ENCODE measurements around the gene IL34.

- TF ChIP-seq CTCF (IDR thresholded peaks at IDR 0.05; ENCODE audit: control extremely low read depth in 1 of 3, insufficient read depth in 1 of 3, low read depth in 1 of 3, low read length in 3 of 3) (no peak), TEAD4 (IDR thresholded peaks at IDR 0.05; ENCODE audit: low read depth, low read length) (no peak), RFX5 (IDR thresholded peaks at IDR 0.05; ENCODE audit: borderline replicate concordance, low read depth, low read length) (no peak), EP300 (IDR thresholded peaks at IDR 0.05; ENCODE audit: borderline replicate concordance in 1 of 2, low read depth in 2 of 2, low read length in 2 of 2) (no peak), SRF (IDR thresholded peaks at IDR 0.05; ENCODE audit: low read depth, low read length) (no peak), TAF1 (IDR thresholded peaks at IDR 0.05; ENCODE audit: low read depth, low read length) (no peak), POLR2A (IDR thresholded peaks at IDR 0.05; ENCODE audit: control extremely low read depth in 1 of 2, low read depth in 2 of 2, low read length in 2 of 2) (no peak), JUND (IDR thresholded peaks at IDR 0.05; ENCODE audit: low read length) (no peak)
Measured at GRCh38 chr16:70642633-70643032, 3.7 kb upstream of the IL34 start.

All from H1 (cell line).